ENCODE data around the gene FHOD3.

DNA sequence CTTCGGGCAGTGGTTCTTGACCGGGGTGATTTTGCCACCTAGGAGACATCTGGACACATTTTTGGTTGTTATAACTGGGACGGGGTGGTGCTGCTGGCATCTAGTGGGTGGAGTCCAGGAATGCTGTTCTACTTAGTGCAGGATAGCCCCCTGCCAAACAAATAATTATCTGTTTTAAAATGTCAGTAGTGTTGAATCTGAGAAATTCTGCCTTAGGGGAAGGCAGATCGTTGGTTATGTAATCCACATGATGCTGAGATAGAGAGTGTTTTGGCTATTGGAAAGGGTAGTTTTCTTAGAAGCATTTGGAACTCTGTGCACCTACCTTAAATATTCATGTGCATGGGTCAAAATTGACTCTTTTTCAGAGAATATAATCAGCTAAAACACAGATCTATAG is 332.3 kb downstream of the FHOD3 start:
- TF ChIP-seq, protein P1, sequence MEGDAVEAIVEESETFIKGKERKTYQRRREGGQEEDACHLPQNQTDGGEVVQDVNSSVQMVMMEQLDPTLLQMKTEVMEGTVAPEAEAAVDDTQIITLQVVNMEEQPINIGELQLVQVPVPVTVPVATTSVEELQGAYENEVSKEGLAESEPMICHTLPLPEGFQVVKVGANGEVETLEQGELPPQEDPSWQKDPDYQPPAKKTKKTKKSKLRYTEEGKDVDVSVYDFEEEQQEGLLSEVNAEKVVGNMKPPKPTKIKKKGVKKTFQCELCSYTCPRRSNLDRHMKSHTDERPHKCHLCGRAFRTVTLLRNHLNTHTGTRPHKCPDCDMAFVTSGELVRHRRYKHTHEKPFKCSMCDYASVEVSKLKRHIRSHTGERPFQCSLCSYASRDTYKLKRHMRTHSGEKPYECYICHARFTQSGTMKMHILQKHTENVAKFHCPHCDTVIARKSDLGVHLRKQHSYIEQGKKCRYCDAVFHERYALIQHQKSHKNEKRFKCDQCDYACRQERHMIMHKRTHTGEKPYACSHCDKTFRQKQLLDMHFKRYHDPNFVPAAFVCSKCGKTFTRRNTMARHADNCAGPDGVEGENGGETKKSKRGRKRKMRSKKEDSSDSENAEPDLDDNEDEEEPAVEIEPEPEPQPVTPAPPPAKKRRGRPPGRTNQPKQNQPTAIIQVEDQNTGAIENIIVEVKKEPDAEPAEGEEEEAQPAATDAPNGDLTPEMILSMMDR (IDR thresholded peaks at IDR 0.05) = no peak
- no peak for TF ChIP-seq POLR2A (IDR thresholded peaks at IDR 0.05)
